ENCODE results near the gene IL3RA.
"Not testable (repeated sequence)": the region's sequence is repeated elsewhere in the genome, so short reads cannot be mapped to it uniquely, and the experiment has no call there.

IL3RA gene

DNA sequence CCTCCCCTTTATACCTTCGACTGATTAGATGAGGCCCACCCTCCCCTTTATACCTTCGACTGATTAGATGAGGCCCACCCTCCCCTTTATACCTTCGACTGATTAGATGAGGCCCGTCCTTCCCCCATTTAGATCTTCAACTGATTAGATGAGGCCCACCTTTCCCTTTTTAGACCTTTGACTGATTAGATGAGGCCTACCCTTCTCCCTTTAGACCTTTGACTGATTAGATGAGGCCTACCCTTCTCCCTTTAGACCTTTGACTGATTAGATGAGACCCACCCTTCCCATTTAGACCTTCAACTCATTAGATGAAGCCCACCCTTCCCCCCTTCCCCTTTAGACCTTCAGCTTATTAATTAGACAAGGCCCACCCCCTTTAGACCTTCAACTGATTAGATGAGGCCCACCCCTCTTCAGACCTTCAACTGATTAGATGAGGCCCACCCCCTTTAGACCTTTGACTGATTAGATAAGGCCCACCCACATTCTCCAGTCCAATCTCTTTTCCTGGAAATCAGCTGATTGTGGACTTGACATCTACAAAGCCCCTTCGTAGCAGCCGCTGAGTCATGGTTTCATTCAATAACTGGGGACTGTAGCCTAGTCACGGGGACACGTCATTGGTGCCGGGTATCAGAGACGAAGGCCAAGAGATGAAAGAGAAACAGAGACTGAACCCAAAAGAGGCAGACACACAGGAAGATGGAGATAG lies 28.8 kb upstream of the IL3RA start:
- Histone ChIP-seq H3K79me2 (ENCODE audit: control insufficient read depth, insufficient read depth, low read length, unreplicated experiment) (no peaks in the 10 kb centered on the region), H3K4me3 (ENCODE audit: low read depth, low read length) (no peak overlapping the region), H3K4me1 (ENCODE audit: control insufficient read depth, insufficient read depth, low read length, unreplicated experiment) (no peaks in the 10 kb centered on the region), H3K27ac (ENCODE audit: low read depth, low read length) (no peak overlapping the region), H3K36me3 (ENCODE audit: insufficient read depth, low read length) (no peaks in the 10 kb centered on the region), H2AFZ (ENCODE audit: low read length, unreplicated experiment) (no peak overlapping the region), H3K27me3 (ENCODE audit: insufficient read depth, low read length) (no peaks in the 10 kb centered on the region)

DNA sequence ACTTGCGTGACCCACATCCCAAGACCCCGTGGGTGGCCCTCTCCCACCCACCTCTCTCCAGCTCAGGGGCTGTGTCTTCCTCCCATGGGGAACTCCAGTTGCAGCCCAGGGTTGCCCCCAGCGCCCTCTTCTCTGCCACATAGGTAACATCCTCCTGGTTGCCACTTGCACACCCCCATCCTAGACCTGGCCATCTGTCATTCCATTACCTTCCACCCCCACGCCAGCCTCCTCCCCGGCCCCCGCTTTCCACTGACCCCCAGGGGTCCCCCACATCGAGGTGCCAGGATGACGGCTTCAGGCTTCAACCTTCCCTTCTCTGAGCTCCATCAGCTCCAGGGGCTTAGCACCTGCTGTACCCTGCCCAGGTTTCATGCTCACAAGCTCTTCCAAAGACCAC lies 28.1 kb upstream of the IL3RA start:
- H3K79me2 ChIP-seq (ENCODE audit: control insufficient read depth, insufficient read depth, low read length, unreplicated experiment): no peaks in the 10 kb centered on the region
- H3K27ac ChIP-seq (ENCODE audit: low read depth, low read length): no peak overlapping the region
- H3K4me3 ChIP-seq (ENCODE audit: low read depth, low read length): no peak overlapping the region
- no peaks in the 10 kb centered on the region for H3K4me1 ChIP-seq (ENCODE audit: control insufficient read depth, insufficient read depth, low read length, unreplicated experiment)
- no peaks in the 10 kb centered on the region for H3K27me3 ChIP-seq (ENCODE audit: insufficient read depth, low read length)
- no peak overlapping the region for H2AFZ ChIP-seq (ENCODE audit: low read length, unreplicated experiment)
- no peaks in the 10 kb centered on the region for H3K36me3 ChIP-seq (ENCODE audit: insufficient read depth, low read length)

DNA sequence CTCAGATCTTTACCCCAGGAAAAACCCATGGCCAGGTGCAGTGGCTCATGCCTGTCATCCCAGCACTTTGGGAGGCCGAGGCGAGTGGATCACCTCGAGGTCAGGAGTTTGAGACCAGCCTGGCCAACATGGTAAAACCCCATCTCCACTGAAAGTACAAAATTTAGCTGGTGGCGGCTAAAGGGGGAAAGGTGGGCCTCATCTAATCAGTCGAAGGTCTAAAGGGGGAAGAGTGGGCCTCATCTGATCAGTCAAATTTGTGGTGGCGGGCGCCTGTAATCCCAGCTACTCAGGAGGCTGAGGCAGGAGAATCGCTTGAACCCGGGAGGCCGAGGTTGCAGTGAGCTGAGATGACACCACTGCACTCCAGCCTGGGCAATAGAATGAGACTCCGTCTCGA lies 27.7 kb upstream of the IL3RA start:
- H3K27ac ChIP-seq (ENCODE audit: low read depth, low read length); H3K4me1 ChIP-seq (ENCODE audit: control insufficient read depth, insufficient read depth, low read length, unreplicated experiment); H3K36me3 ChIP-seq (ENCODE audit: insufficient read depth, low read length); H2AFZ ChIP-seq (ENCODE audit: low read length, unreplicated experiment); H3K4me3 ChIP-seq (ENCODE audit: low read depth, low read length); H3K27me3 ChIP-seq (ENCODE audit: insufficient read depth, low read length); H3K79me2 ChIP-seq (ENCODE audit: control insufficient read depth, insufficient read depth, low read length, unreplicated experiment): not testable (repeated sequence)

DNA sequence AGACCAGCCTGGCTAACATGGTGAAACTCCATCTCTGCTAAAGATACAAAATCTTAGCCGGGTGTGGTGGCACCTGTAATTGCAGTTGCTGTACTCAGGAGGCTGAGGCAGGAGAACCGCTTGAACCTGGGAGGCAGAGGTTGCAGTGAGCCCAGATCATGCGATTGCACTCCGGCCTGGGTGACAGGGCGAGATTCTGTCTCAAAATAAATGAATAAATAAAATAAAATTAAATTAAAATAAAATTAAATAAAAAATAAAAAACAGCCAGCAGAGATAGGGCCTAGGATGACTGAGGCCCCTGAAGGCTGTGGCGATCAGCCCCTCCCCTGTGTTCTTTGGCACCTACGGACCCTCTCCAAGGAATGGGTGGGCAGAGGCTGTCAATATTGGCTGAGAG lies 22.8 kb upstream of the IL3RA start:
- Histone ChIP-seq H3K79me2 (ENCODE audit: control insufficient read depth, insufficient read depth, low read length, unreplicated experiment) (no peaks in the 10 kb centered on the region), H3K36me3 (ENCODE audit: insufficient read depth, low read length) (no peaks in the 10 kb centered on the region), H3K27me3 (ENCODE audit: insufficient read depth, low read length) (no peaks in the 10 kb centered on the region), H3K27ac (ENCODE audit: low read depth, low read length) (no peak overlapping the region), H2AFZ (ENCODE audit: low read length, unreplicated experiment) (no peak overlapping the region), H3K4me3 (ENCODE audit: low read depth, low read length) (no peak overlapping the region), H3K4me1 (ENCODE audit: control insufficient read depth, insufficient read depth, low read length, unreplicated experiment) (no peaks in the 10 kb centered on the region)

DNA sequence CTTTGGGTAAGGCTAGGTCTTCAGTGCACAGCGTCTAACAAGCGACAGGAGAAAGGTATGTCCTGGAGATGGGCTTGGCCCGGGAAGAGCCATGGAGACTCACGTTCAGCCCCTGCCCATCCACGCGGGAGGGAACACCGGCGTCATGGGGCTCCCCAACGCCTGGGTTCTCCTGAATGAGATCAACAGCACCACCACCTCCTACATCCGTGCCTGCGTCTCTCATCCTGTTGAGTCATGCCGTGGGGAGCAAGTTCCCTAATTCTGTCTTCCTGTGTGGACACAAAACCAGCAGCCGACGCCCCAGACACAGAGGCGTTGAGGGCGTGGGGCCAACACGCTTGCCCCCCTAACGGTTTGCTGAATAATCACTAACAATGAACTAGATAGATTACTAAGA lies 20.1 kb upstream of the IL3RA start:
- Histone ChIP-seq H3K27ac (ENCODE audit: low read depth, low read length) (no peak overlapping the region), H3K4me1 (ENCODE audit: control insufficient read depth, insufficient read depth, low read length, unreplicated experiment) (no peaks in the 10 kb centered on the region), H3K79me2 (ENCODE audit: control insufficient read depth, insufficient read depth, low read length, unreplicated experiment) (no peaks in the 10 kb centered on the region), H3K36me3 (ENCODE audit: insufficient read depth, low read length) (no peaks in the 10 kb centered on the region), H3K27me3 (ENCODE audit: insufficient read depth, low read length) (no peaks in the 10 kb centered on the region), H3K4me3 (ENCODE audit: low read depth, low read length) (no peak overlapping the region), H2AFZ (ENCODE audit: low read length, unreplicated experiment) (no peak overlapping the region)

DNA sequence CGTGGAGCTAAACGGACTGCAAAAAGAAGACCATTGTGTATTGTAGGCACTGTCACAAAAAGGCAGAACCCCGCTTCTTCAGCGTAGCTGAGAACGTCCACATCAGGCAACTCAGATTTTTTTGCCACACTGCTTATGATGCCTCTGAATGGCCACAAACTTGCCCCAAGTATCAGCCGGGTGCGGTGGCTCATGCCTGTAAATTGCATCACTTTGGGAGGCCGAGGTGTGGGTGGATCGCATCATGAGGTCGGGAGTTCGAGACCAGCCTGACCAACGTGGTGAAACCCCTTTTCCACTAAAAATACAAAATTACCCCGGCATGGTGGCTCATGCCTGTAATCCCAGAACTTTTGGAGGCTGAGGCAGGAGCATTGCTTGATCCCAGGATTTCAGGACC lies 14.9 kb upstream of the IL3RA start:
- Histone ChIP-seq H3K27ac (ENCODE audit: low read depth, low read length) (no peak overlapping the region), H3K4me3 (ENCODE audit: low read depth, low read length) (no peak overlapping the region), H3K4me1 (ENCODE audit: control insufficient read depth, insufficient read depth, low read length, unreplicated experiment) (no peaks in the 10 kb centered on the region), H3K79me2 (ENCODE audit: control insufficient read depth, insufficient read depth, low read length, unreplicated experiment) (no peaks in the 10 kb centered on the region), H3K36me3 (ENCODE audit: insufficient read depth, low read length) (no peaks in the 10 kb centered on the region), H3K27me3 (ENCODE audit: insufficient read depth, low read length) (no peaks in the 10 kb centered on the region), H2AFZ (ENCODE audit: low read length, unreplicated experiment) (no peak overlapping the region)

DNA sequence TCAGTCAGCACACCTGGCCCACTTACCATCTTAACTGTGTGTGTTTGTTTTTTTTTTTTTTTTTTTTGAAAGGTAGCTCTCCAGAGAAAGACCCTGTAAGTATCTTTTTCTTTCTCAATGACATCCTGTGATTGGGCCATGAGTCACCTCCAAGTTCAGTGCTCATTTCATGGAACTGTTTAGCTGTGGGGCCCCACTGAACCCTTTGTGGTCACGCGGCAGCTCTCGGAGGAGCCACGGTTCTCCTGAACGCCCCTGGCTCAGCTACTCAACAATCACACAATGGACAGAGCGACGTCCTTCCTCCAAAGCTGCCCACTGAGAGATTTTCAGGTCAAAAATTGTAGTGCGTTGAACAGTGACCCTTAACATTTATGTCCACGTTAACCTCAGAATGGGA lies 14.2 kb upstream of the IL3RA start:
- no peaks in the 10 kb centered on the region for H3K36me3 ChIP-seq (ENCODE audit: insufficient read depth, low read length)
- H2AFZ ChIP-seq (ENCODE audit: low read length, unreplicated experiment): no peak overlapping the region
- H3K79me2 ChIP-seq (ENCODE audit: control insufficient read depth, insufficient read depth, low read length, unreplicated experiment): no peaks in the 10 kb centered on the region
- no peak overlapping the region for H3K27ac ChIP-seq (ENCODE audit: low read depth, low read length)
- H3K4me1 ChIP-seq (ENCODE audit: control insufficient read depth, insufficient read depth, low read length, unreplicated experiment): no peaks in the 10 kb centered on the region
- H3K4me3 ChIP-seq (ENCODE audit: low read depth, low read length): no peak overlapping the region
- H3K27me3 ChIP-seq (ENCODE audit: insufficient read depth, low read length): no peaks in the 10 kb centered on the region

DNA sequence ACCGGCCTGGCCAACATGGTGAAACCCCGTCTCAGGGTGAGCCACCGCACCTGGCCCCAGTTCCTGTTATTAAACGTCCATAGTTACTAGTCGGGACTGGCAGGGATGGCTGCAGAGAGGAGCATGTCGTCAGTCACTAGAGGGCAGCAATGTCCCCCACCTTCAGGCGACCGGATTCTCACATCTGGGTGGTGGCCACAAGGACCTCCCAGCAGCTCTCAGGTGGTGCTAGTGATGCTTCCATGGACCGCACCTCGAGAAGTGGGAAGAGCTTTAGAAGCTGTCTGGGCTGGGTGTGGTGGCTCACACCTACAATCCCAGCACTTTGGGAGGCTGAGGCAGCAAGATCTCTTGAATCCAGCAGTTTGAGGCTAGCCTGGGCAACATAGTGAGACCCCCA lies 13.3 kb upstream of the IL3RA start:
- no peak overlapping the region for H2AFZ ChIP-seq (ENCODE audit: low read length, unreplicated experiment)
- H3K36me3 ChIP-seq (ENCODE audit: insufficient read depth, low read length): no peaks in the 10 kb centered on the region
- H3K27me3 ChIP-seq (ENCODE audit: insufficient read depth, low read length): peaks cover 5% of the 10 kb centered on the region; the same call in 1 of the 2 replicates
- no peak overlapping the region for H3K27ac ChIP-seq (ENCODE audit: low read depth, low read length)
- H3K79me2 ChIP-seq (ENCODE audit: control insufficient read depth, insufficient read depth, low read length, unreplicated experiment): no peaks in the 10 kb centered on the region
- H3K4me3 ChIP-seq (ENCODE audit: low read depth, low read length): no peak overlapping the region
- H3K4me1 ChIP-seq (ENCODE audit: control insufficient read depth, insufficient read depth, low read length, unreplicated experiment): no peaks in the 10 kb centered on the region

DNA sequence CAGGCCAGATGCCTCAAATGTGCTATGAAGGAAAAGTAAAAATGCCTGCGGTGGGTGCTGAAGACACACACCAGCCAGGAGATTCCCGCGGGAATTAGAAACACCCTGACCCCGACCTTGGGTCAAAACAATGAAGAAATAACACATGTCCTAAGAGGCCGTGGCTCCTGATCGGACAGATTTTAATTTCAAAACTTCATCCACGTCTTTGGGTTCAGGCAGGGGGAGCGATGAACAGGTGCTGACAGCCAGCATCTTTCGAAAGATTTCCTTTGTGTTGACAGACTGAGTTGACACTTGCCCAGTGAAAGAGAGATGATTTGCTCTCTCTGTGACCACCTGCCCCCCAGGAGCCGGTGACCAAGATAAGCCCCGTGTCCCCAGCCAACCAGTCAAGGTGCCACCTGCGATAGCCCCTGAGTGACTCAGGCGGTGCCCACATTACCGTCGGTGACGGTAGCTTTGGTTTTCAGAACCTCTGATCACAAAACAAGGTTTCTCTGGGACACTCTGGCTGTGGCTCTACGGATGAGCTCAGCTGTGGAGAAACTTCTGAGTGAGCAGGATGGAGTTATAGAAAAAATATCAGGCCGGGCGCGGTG lies 11.0 kb upstream of the IL3RA start:
- H3K4me1 ChIP-seq (ENCODE audit: control insufficient read depth, insufficient read depth, low read length, unreplicated experiment): no peaks in the 10 kb centered on the region
- peaks cover 8% of the 10 kb centered on the region; the same call in 1 of the 2 replicates for H3K27me3 ChIP-seq (ENCODE audit: insufficient read depth, low read length)
- H3K36me3 ChIP-seq (ENCODE audit: insufficient read depth, low read length): no peaks in the 10 kb centered on the region
- H3K4me3 ChIP-seq (ENCODE audit: low read depth, low read length): no peak overlapping the region
- no peaks in the 10 kb centered on the region for H3K79me2 ChIP-seq (ENCODE audit: control insufficient read depth, insufficient read depth, low read length, unreplicated experiment)
- H2AFZ ChIP-seq (ENCODE audit: low read length, unreplicated experiment): no peak overlapping the region
- no peak overlapping the region for H3K27ac ChIP-seq (ENCODE audit: low read depth, low read length)

DNA sequence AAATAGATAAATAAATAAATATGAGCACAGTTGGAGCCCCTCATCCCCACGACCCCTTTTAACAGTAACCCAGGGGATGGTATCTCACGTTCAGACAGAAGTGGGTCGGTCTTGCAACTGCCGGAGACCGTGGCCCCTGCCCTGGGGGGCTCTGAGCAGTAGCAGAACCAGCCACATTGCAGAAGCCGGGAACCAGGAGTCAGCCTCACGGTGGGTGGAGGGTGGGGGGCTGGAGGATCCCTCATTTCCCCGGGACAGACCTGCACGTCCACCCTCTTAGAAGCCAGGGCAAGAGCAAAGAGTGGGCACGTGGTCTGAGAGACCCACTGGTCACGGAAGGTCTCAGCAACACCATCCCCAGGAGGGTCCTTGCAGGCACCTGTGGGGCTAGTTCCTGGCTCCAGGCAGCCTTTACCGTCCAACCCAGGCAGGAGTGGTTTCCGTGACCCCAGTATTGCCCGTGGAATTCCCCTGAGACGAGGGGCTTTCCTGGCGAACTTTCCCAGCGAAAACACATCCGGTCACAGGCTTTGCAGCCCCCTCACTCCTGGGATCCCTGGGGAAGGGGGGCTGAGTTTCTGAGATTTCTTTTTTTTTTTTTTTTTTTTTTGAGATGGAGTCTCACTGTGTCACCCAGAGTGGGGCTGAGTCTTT lies 8.8 kb upstream of the IL3RA start:
- H3K36me3 ChIP-seq (ENCODE audit: insufficient read depth, low read length): no peaks in the 10 kb centered on the region
- no peak overlapping the region for H3K27ac ChIP-seq (ENCODE audit: low read depth, low read length)
- no peak overlapping the region for H2AFZ ChIP-seq (ENCODE audit: low read length, unreplicated experiment)
- no peaks in the 10 kb centered on the region for H3K4me1 ChIP-seq (ENCODE audit: control insufficient read depth, insufficient read depth, low read length, unreplicated experiment)
- H3K79me2 ChIP-seq (ENCODE audit: control insufficient read depth, insufficient read depth, low read length, unreplicated experiment): no peaks in the 10 kb centered on the region
- peaks cover 8% of the 10 kb centered on the region; the same call in 1 of the 2 replicates for H3K27me3 ChIP-seq (ENCODE audit: insufficient read depth, low read length)
- no peak overlapping the region for H3K4me3 ChIP-seq (ENCODE audit: low read depth, low read length)

DNA sequence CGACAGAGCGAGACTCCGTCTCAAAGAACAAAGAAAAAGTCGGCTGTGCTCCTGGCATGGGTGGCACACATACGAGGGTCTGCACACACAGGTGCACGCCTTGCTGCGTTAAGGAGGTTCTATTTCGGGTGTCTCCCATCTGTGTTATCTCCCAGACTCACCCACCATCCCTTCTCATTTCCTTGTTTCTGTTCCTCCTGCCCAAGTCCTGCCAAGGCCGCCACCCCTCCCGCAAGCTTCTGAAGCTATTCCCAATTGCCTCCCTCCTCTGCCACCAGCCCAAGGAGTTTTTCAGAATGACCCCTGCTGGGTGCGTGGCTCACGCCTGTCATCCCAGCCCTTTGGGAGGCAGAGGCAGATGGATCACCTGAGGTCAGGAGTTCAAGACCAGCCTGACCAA lies 6.0 kb upstream of the IL3RA start:
- H3K4me1 ChIP-seq (ENCODE audit: control insufficient read depth, insufficient read depth, low read length, unreplicated experiment): no peaks in the 10 kb centered on the region
- no peaks in the 10 kb centered on the region for H3K79me2 ChIP-seq (ENCODE audit: control insufficient read depth, insufficient read depth, low read length, unreplicated experiment)
- no peak overlapping the region for H3K27ac ChIP-seq (ENCODE audit: low read depth, low read length)
- peaks cover 8% of the 10 kb centered on the region; the same call in 1 of the 2 replicates for H3K27me3 ChIP-seq (ENCODE audit: insufficient read depth, low read length)
- no peak overlapping the region for H2AFZ ChIP-seq (ENCODE audit: low read length, unreplicated experiment)
- H3K36me3 ChIP-seq (ENCODE audit: insufficient read depth, low read length): no peaks in the 10 kb centered on the region
- H3K4me3 ChIP-seq (ENCODE audit: low read depth, low read length): no peak overlapping the region

Data from ACC112 (cell line).